Effector memory CD8-positive, alpha-beta T cell (primary cell): ENCODE measurements around the gene H2AZ2.
"Not testable (repeated sequence)": the region's sequence is repeated elsewhere in the genome, so short reads cannot be mapped to it uniquely, and the experiment has no call there.

Source experiments
- ATAC-seq: fragments of 150-1000 bp; cut with Tn5 transposase; replicated peaks from 2 replicates; pipeline ENCODE4 v1.10.0; 2021; ENCODE audit warnings: mild to moderate bottlenecking, moderate library complexity
- DNase-seq, 3 experiments: peaks; one replicate each; pipeline ENCODE4 v3.0.0; 2021
- H3K27ac Mint-ChIP-seq, 2 donors: one replicate each; pipeline ENCODE4 v1.8.0; 2022; ENCODE audit warnings: mild to moderate bottlenecking in 2 of 2, mixed read lengths in 2 of 2, moderate library complexity in 2 of 2
- H3K27me3 Mint-ChIP-seq, 2 donors: one replicate each; pipeline ENCODE4 v1.8.0; 2022; ENCODE audit warnings: mixed read lengths in 2 of 2
- H3K36me3 Mint-ChIP-seq: one replicate; pipeline ENCODE4 v1.8.0; 2022; ENCODE audit warnings: mild to moderate bottlenecking, moderate library complexity, mixed read lengths; ENCODE audit not compliant: insufficient read depth
- H3K4me1 Mint-ChIP-seq, 2 donors: one replicate each; pipeline ENCODE4 v1.8.0; 2022; ENCODE audit warnings: low read depth in 2 of 2, mixed read lengths in 2 of 2
- H3K4me3 Mint-ChIP-seq, 2 donors: one replicate each; pipeline ENCODE4 v1.8.0; 2022; ENCODE audit warnings: mild to moderate bottlenecking in 2 of 2, mixed read lengths in 2 of 2, moderate library complexity in 2 of 2
- H3K9me3 Mint-ChIP-seq, 2 donors: one replicate each; pipeline ENCODE4 v1.8.0; 2022; ENCODE audit warnings: mixed read lengths in 2 of 2

Gene H2AZ2

GRCh38 chr7:44824894-44825526 lies 22.9 kb downstream of the H2AZ2 start:
- Mint-ChIP-seq H3K4me3 (no peak overlapping the region), H3K9me3 (no peaks in the 10 kb centered on the region), H3K27ac (peak overlapping the region in 1 of 2 donors; percentile 1), H3K36me3 (peaks cover 62% of the 10 kb centered on the region), H3K27me3 (no peaks in the 10 kb centered on the region), H3K4me1 (peaks cover 10 to 17% of the 10 kb centered on the region in 2 donors)
- peak; percentile 18 for ATAC-seq
- DNase-seq, result no peak

GRCh38 chr7:44823255-44823781 lies 24.6 kb downstream of the H2AZ2 start:
- DNase-seq (no peak), ATAC-seq (no peak)
- Mint-ChIP-seq H3K36me3 (peaks cover 50% of the 10 kb centered on the region), H3K4me3 (no peak overlapping the region), H3K27ac (peak overlapping the region; percentile 63 to 69), H3K9me3 (no peaks in the 10 kb centered on the region), H3K27me3 (no peaks in the 10 kb centered on the region), H3K4me1 (peaks cover 10 to 17% of the 10 kb centered on the region in 2 donors)

- DNase-seq (no peak), ATAC-seq (no peak)
- peaks cover 6 to 10% of the 10 kb centered on the region in 2 donors for H3K4me1 Mint-ChIP-seq
- H3K27ac Mint-ChIP-seq, result no peak overlapping the region
- H3K4me3 Mint-ChIP-seq, result no peak overlapping the region
- H3K9me3 Mint-ChIP-seq, result no peaks in the 10 kb centered on the region
- no peaks in the 10 kb centered on the region for H3K27me3 Mint-ChIP-seq
- peaks cover 38% of the 10 kb centered on the region for H3K36me3 Mint-ChIP-seq
Observed at GRCh38 chr7:44819292-44819691, 28.6 kb downstream of the H2AZ2 start.

- Mint-ChIP-seq H3K36me3 (peaks cover 16% of the 10 kb centered on the region), H3K27ac (no peak overlapping the region), H3K4me1 (no peaks in the 10 kb centered on the region), H3K9me3 (no peaks in the 10 kb centered on the region), H3K27me3 (no peaks in the 10 kb centered on the region), H3K4me3 (no peak overlapping the region)
- ATAC-seq (no peak), DNase-seq (no peak)
Observed at GRCh38 chr7:44814919-44815318, 33.0 kb downstream of the H2AZ2 start.

GRCh38 chr7:44811571-44811970 lies 36.3 kb downstream of the H2AZ2 start:
- Mint-ChIP-seq H3K4me3 (no peak overlapping the region), H3K27ac (no peak overlapping the region), H3K27me3 (no peaks in the 10 kb centered on the region), H3K9me3 (no peaks in the 10 kb centered on the region), H3K36me3 (peaks cover 6% of the 10 kb centered on the region), H3K4me1 (no peaks in the 10 kb centered on the region)
- no peak for DNase-seq
- ATAC-seq, result no peak

GRCh38 chr7:44811093-44811492 lies 36.8 kb downstream of the H2AZ2 start:
- Mint-ChIP-seq H3K27ac (no peak overlapping the region), H3K4me3 (no peak overlapping the region), H3K9me3 (no peaks in the 10 kb centered on the region), H3K36me3 (peaks cover 6% of the 10 kb centered on the region), H3K4me1 (no peaks in the 10 kb centered on the region), H3K27me3 (no peaks in the 10 kb centered on the region)
- DNase-seq (no peak), ATAC-seq (no peak)

- H3K27me3 Mint-ChIP-seq, result no peaks in the 10 kb centered on the region
- no peak for DNase-seq
- ATAC-seq, result no peak
- H3K27ac Mint-ChIP-seq, result peak overlapping the region in 1 of 2 donors; percentile 27
- no peaks in the 10 kb centered on the region for H3K9me3 Mint-ChIP-seq
- peaks cover 16% of the 10 kb centered on the region for H3K36me3 Mint-ChIP-seq
- H3K4me3 Mint-ChIP-seq, result no peak overlapping the region
- no peaks in the 10 kb centered on the region for H3K4me1 Mint-ChIP-seq
Observed at GRCh38 chr7:44808914-44809393, 38.9 kb downstream of the H2AZ2 start.

- Mint-ChIP-seq H3K36me3 (peaks cover 44% of the 10 kb centered on the region), H3K27me3 (no peaks in the 10 kb centered on the region), H3K27ac (no peak overlapping the region), H3K9me3 (no peaks in the 10 kb centered on the region), H3K4me3 (no peak overlapping the region), H3K4me1 (peaks cover 0 to 9% of the 10 kb centered on the region in 2 donors)
- DNase-seq, result no peak
- no peak for ATAC-seq
Observed at GRCh38 chr7:44805950-44806349, 41.9 kb downstream of the H2AZ2 start.

- not testable (repeated sequence) for H3K27me3 Mint-ChIP-seq, H3K27ac Mint-ChIP-seq, H3K4me3 Mint-ChIP-seq, H3K9me3 Mint-ChIP-seq, ATAC-seq, DNase-seq
- Mint-ChIP-seq H3K4me1 (peaks cover 0 to 23% of the 10 kb centered on the region in 2 donors), H3K36me3 (peaks cover 63% of the 10 kb centered on the region)
Observed at GRCh38 chr7:44803828-44804519, 43.9 kb downstream of the H2AZ2 start.

- peaks cover 9 to 34% of the 10 kb centered on the region in 2 donors for H3K4me1 Mint-ChIP-seq
- DNase-seq (no peak), ATAC-seq (no peak)
- H3K4me3 Mint-ChIP-seq, result no peak overlapping the region
- no peaks in the 10 kb centered on the region for H3K27me3 Mint-ChIP-seq
- H3K36me3 Mint-ChIP-seq, result peaks cover 77% of the 10 kb centered on the region
- H3K9me3 Mint-ChIP-seq, result no peaks in the 10 kb centered on the region
- no peak overlapping the region for H3K27ac Mint-ChIP-seq
Observed at GRCh38 chr7:44802418-44803025, 45.4 kb downstream of the H2AZ2 start.

GRCh38 chr7:44801890-44802289 lies 46.0 kb downstream of the H2AZ2 start:
- no peaks in the 10 kb centered on the region for H3K9me3 Mint-ChIP-seq

GRCh38 chr7:44799939-44800338 lies 47.9 kb downstream of the H2AZ2 start:
- Mint-ChIP-seq H3K27ac (peak overlapping the region in 1 of 2 donors; percentile 53), H3K27me3 (no peaks in the 10 kb centered on the region), H3K9me3 (no peaks in the 10 kb centered on the region), H3K4me3 (no peak overlapping the region), H3K4me1 (peaks cover 11 to 38% of the 10 kb centered on the region in 2 donors), H3K36me3 (peaks cover 90% of the 10 kb centered on the region)
- DNase-seq (no peak), ATAC-seq (no peak)

More at GRCh38 chr7:44801890-44802289, 46.0 kb downstream of the H2AZ2 start:
- Mint-ChIP-seq H3K27ac (no peak overlapping the region), H3K27me3 (no peaks in the 10 kb centered on the region), H3K4me1 (peaks cover 11 to 38% of the 10 kb centered on the region in 2 donors), H3K36me3 (peaks cover 83% of the 10 kb centered on the region), H3K4me3 (no peak overlapping the region)
- ATAC-seq, result no peak
- no peak for DNase-seq

- Mint-ChIP-seq H3K27me3 (no peaks in the 10 kb centered on the region), H3K27ac (peak overlapping the region; percentile 96 to 98), H3K9me3 (no peaks in the 10 kb centered on the region), H3K4me1 (peaks cover 11 to 38% of the 10 kb centered on the region in 2 donors), H3K36me3 (peaks cover 79% of the 10 kb centered on the region), H3K4me3 (peak overlapping the region; percentile 87 to 98)
- DNase-seq (no peak), ATAC-seq (no peak)
Observed at GRCh38 chr7:44798649-44799305, 49.1 kb downstream of the H2AZ2 start.
